OCI-LY3 (cell line): ENCODE results near the gene PRODH.

Experiments used
- CTCF ChIP-seq: fragments of 200-600, 300-600 bp; sonication (generic); IDR thresholded peaks from 2 replicates; pipeline ENCODE4 v1.5.1; 2014; ENCODE audit warnings: antibody characterized with exemption, low read length, low read depth
- EZH2phosphoT487 ChIP-seq: fragments of 200-600 bp; shearing (Covaris generic); IDR thresholded peaks from 2 replicates; pipeline ENCODE4 v1.6.1; 2018; ENCODE audit warnings: antibody characterized with exemption, mixed run types, low read depth

- TF ChIP-seq CTCF (no peak), EZH2phosphoT487 (no peak)
Measured at GRCh38 chr22:18966748-18967147, 30.7 kb upstream of the PRODH start.
